GM10266 (cell line): ENCODE results near the gene SDR39U1.

Experiments
- DNase-seq: peaks from one replicate; pipeline ENCODE4 v3.0.0; 2012; ENCODE audit errors: extremely low spot score
- CTCF ChIP-seq: IDR thresholded peaks from 2 replicates; pipeline ENCODE4 v1.5.1; 2012; ENCODE audit warnings: mild to moderate bottlenecking, low read depth; ENCODE audit not compliant: control insufficient read depth, insufficient read depth; ENCODE audit errors: missing control alignments

The SDR39U1 gene

GRCh38 chr14:24399447-24399822 lies 43.1 kb downstream of the SDR39U1 start:
- no peak for DNase-seq
- TF ChIP-seq CTCF, result no peak

GRCh38 chr14:24398653-24399446 lies 43.7 kb downstream of the SDR39U1 start, which contains the start of gene NYNRIN:
Gene NYNRIN, plus strand, starts transcription at chr14:24399003. Its CDS starts 244 bp downstream, at chr14:24399247.
- no peak for TF ChIP-seq CTCF
- DNase-seq, result peak; percentile 39

- no peak for DNase-seq
- no peak for TF ChIP-seq CTCF
These were observed 44.3 kb downstream of the SDR39U1 start for GRCh38 chr14:24398293-24398652.

- TF ChIP-seq CTCF, result no peak
- no peak for DNase-seq
These were observed 44.8 kb downstream of the SDR39U1 start for GRCh38 chr14:24397639-24398292.

- no peak for DNase-seq
- TF ChIP-seq CTCF, result no peak
These were observed 46.7 kb downstream of the SDR39U1 start for GRCh38 chr14:24395609-24396582.

GRCh38 chr14:24394275-24394674 lies 48.3 kb downstream of the SDR39U1 start:
- DNase-seq, result no peak
- no peak for TF ChIP-seq CTCF
